Stimulated activated CD4-positive, alpha-beta T cell treated with anti-CD3 and anti-CD28 coated beads, Interleukin-4, amount 100 ng/mL, for 24 hours (primary cell): Measurements from ENCODE around the gene MID1.
"Not testable (repeated sequence)": the region's sequence is repeated elsewhere in the genome, so short reads cannot be mapped to it uniquely, and the experiment has no call there.

Experiments
- DNase-seq: peaks from one replicate; pipeline ENCODE4 v3.0.0-alpha.2; 2020

The MID1 gene

GRCh38 chrX:10615931-10616774 is 4.2 kb downstream of the MID1 start:
- no peak for DNase-seq

DNA sequence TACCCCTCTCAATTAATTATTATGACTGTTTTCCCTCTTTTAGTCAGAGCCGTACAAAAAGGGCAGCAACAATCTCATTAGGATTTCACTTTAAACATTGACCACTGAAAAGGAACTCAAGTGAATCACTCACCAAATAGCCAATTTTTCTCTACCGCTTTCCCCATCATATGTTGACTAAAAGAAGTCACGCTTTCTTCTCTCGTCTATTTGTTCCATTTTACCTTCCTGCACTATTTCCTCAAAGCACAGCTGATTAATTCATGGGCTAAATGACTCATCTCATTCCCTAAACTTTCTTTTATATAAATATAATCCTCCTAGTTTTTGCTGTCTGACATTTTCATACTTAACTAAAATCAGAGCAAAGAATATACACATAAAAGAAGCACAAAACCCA is 8.2 kb downstream of the MID1 start:
- DNase-seq, result no peak

DNA sequence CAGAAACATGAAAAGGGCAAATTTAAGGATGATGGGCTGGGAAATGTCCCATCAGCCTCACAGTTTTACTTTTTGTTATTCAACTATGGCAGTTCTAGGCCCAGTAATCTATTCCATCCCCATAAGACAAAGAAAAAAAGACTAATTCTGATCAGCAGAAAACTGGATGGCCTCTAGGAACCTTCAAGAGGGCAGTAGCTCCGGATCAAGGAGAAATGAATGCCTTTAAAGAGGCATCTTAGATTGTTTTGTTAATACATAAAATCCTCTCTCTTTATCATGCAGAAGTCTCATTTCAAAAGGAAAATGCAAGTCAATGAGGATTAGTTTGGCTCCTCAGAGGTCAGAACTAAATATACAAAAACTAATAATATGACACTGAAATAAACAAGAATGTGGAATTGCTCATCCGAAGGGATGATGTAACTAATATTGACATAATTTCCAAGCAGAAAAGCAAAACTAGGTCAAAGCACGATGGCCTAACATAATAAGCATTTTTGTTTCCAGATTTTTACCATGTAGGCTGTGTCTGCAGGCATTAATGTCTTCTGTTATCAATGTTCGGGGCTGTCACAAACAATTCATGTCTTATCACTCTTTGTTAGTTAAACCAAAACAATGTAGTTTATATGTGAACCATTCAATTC is 8.8 kb downstream of the MID1 start:
- no peak for DNase-seq

GRCh38 chrX:10608099-10608498 is 12.3 kb downstream of the MID1 start:
- no peak for DNase-seq

DNA sequence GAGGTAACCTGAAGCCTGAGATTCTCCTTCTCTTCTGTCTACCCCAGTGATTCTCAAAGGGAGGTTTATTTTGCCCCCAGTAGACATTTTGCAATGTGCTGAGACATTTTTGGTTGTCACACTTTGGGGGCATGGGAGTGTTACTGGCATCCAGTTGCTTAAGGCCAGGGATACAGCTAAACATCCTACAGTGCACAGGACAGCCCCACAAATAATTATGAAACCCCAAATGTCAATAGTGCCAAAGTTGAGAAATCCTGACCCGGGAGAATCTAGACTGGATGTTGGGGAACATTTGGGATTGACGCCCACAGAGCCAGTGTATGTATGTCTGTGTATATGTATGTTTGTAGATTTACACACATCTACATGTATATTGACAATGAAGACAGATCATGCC is 13.2 kb downstream of the MID1 start:
- no peak for DNase-seq

- DNase-seq, result no peak
Measured at GRCh38 chrX:10603612-10604011, 16.8 kb downstream of the MID1 start.

- DNase-seq, result no peak
Measured at GRCh38 chrX:10602646-10603045, 17.7 kb downstream of the MID1 start.

DNA sequence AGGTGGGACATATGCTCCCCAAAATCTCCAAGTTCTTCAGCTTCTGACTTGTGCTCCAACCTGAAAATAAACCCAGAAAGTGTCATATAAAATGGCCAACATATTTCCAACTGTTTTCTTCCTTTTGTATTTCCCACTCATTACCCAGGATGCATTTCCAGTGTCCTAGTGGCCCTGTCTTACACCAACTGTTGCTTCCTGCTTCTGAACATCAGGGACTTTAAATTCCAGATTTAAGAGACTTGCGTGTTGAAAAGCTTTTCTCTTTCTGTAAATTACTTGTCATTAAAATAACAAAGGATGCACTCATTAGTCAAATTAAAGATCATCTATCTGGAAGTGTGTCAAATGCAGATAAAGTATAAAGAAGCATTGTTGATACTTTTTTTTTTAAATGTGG is 19.9 kb downstream of the MID1 start:
- no peak for DNase-seq

DNA sequence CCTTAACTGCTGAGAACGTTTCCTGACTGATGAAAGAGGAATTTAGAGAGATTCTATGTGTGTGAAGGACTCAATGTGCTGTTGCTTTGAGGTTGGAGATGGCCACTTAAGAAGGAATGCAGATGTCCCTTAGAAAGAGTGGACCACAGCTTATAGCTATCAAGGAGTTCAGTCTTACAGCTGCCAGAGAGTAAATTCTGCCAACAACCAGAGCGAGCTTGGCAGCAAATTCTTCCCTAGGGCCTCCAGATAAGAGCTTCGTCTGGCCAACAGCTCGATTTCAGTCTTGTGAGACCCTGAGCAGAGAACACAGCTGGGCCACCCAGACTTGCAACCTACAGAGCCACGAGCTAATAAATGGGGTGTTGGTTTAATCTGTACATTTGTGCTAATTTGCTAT is 21.8 kb downstream of the MID1 start:
- DNase-seq, result no peak

- DNase-seq, result no peak
Measured at GRCh38 chrX:10597871-10598270, 22.5 kb downstream of the MID1 start.

DNA sequence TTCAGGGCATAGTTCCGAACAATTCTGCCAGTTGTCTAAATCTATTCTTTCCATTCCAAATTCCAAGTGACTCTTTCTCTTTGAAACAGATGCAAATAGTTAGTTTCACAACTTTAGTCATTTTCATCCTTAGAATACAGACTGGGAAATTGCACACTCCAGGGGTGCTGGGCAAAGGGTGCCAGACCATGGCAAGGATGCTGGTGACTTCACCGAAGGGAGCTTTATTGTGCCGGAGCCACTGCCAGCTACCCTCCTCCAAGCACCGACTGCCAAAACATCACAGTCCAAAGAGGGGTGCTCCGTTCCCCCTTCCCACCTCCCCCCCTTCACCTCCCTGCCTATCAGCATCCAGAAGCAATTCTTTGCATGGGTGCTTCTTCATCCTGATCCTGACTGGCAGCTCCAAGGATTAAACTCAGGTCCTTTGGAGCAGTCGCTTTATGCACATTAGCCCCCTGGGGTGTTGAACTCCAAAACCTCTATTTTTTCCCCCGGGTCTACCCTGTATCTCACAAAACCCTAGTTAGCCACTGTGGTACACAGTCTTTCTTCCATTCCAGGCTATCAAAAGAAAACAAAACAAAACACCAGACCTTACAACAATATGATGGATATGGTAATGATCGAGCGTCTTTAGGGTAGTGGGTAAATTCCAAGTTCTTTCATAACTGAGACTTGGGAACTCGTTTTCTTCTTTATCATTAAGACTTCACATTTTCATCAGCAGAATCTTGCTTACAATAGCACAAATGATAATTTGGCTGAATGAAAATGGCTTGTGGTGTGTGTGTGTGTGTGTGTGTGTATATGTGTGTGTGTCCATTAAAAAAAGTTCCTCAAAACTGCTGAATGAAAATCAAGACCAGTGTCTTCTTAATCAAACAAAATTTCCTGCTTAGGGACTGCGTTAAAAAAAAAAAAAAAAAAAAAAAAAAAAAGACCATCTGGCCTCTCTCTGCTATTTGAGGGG is 28.7 kb downstream of the MID1 start:
- no peak for DNase-seq

GRCh38 chrX:10589787-10590186 is 30.6 kb downstream of the MID1 start:
- DNase-seq, result not testable (repeated sequence)

GRCh38 chrX:10589098-10589497 is 31.3 kb downstream of the MID1 start:
- DNase-seq, result no peak

DNA sequence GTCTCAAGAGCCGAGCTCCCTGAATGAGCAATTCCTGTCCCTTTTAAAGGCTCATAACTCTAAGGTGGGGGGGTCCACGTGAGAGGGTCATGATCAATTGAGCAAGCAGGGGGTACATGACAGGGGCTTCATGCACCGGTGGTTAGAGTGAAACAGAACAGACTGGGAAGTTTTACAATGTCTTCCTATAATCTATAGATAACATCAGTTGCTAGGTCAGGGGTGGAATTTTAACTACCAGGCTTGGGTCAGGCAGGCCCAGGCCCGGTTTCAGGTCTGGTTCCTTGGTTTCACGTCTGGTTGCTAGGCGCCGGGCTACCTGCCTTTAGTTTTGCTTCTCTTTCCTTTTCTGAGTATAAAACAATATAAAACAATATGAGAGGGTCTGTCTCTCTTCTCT is 35.5 kb downstream of the MID1 start:
- not testable (repeated sequence) for DNase-seq

DNA sequence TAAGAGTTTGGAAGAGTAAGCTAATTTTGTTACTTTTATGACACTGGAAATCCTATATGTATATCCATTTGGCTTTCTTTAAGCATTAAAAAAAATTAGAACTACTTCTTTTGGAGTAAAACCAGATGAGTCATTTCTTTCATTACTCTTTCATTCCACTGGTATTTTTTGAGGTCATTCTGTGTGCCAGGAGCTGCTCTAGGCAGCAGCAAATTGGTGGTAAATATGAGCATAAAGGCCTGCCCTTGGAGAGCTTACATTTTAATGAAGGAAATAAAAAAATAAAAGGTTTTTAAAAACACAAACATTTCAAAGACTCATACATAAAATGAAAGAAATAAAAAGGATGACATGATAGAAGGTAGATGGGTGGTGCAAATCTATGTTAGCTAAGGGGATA is 37.4 kb downstream of the MID1 start:
- no peak for DNase-seq

GRCh38 chrX:10582215-10582733 is 38.1 kb downstream of the MID1 start:
- no peak for DNase-seq

DNA sequence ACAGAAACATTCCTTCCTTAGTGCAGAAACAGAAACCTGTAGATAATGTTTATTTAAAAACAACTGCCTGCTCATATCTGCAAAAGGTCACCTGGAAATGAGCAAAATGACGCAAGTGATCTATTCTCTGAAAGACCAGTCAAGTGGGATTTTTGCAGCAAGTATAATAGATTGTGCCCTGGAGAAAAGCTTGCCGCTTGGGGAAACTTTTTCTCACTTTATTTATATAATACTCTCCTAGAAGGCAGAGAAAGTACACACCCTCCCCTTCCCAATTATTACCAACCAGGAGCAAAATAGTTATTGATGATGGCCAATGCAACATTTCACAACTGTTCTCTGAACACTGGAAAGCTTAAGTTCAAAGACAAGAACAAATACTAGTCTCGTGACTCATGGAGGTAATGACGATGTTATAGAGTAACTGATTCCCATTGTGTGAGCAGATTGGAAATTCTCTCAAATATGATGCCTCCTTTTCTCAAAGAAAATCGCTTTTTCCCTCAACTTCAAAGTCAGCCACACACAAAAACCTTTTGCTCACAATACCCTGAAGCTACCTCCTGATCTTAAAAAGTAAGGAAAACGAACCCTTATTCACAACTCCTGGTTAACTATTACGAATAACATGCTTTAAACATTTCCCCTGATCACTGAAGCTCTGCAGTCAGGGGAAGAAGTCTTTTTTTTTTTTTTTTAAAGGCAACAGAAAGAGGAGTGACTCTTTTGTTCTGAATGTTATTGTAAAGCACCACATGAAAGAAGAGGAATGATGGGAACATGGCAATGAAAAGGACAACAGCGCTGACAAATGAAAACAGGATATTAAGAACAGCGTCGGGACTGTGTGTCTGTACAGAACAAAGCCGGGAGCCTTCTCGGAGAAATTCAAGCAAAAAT is 41.0 kb downstream of the MID1 start:
- no peak for DNase-seq

DNA sequence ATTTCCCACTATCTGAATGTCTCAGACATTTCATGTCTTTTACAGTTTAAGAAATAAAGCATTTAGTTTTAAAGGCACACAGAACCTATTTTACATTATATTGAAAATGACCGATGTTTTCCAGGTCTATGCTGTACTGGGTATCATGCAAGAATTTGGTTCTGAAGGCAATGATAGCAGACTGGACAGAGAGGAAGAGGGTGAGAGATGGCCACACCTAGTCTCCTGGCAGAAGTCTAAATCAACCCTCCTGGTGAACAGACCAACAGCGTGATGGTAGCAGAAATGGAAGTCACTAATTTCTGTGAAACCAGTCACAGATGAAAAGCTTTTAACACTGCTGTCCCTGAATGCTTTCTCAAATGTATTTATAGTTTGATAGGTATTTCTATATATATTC is 41.9 kb downstream of the MID1 start:
- no peak for DNase-seq

DNA sequence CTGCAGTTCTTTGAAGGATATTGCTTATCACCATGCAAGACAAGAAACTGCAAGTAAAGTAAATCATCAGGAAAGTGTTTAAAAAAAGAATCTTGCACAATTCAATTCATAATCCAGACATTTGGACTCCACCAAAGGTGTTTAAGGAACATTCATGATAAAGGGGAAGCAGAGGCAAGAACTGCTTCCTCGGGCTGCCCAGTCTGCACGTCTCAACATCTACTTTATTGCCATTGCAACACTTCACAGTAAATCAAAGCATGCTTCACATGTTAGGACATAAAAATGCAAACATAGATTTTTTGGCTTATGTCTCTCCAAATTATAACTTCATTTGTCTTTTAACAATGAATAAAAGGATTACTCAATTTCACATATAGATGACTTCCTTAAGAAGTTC is 42.5 kb downstream of the MID1 start:
- DNase-seq, result no peak

DNA sequence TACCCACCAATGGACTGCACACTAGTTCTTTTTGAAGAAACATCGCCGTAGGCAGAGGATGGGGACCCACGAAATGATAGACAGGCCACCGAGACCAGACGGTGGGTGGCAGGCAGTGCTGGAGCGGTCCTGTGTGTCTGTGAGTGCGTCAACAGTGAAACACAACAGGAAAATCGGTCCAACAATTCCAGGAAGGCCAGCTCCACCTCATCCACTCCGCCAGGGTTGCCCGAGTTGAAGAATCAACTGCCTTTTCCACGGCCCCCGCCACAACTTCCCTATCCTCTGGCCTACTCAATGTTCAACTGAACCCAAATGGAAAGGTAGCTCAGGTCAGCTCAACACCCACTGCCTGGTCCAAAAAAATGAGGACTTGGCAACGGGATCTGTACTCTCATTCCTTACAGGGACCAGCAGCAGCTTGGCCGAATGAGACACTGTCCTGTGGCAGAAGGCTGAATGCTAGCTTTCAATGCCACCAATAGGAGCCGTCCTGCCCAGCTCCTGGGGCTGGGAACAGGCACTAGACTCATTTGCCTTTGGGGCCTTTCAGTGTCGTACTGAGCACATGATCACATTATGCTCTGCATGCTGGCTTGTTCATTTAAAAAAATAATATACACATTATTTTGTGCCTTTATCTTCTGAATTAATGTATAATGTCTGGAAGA is 43.5 kb downstream of the MID1 start:
- DNase-seq, result no peak

DNA sequence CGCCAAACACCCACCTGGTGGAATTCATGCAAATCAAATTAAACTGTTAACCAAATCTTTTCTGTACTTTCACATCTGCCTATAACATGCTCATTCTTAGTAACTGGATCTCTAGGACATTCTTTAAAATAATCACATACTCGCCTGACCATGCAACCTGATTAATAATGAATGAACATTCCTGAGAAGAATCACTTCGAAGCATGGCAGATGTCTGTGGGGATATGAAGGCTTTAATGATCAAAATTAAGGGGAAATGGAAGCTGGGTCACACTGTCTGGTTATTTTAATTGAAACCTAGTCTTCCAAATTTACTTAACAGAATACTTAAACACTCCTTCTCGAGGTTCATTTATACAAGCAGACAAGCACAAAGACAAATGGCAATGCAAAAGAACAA is 44.2 kb downstream of the MID1 start:
- DNase-seq, result no peak

GRCh38 chrX:10574663-10575062 is 45.7 kb downstream of the MID1 start:
- DNase-seq, result no peak
